Right hindlimb (tissue), 1 donor: Measurements from ENCODE around the gene NRP2.

Experiments used
- DNase-seq: peaks from one replicate; pipeline ENCODE4 v3.0.0-alpha.2; 2018

The NRP2 gene

DNA sequence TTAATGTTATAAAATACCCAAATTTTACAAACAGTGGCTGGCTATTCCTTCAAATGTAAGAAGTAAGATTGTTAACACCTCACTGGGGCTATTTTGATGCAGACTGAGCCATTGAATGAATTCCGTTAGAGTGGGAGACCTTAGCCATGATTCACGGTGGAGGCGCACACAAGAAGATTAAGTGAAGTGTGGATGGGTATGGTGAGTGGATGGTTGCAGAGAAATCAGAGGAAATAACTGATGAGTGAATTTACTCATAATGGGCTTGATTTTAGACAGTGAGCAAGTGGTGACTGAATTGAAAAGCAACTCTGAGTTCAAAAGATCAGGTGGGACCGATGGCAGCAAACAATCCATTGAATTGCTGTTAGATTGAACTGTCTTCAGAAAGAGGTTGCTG lies 75.0 kb downstream of the NRP2 start:
- DNase-seq, result no peak

DNA sequence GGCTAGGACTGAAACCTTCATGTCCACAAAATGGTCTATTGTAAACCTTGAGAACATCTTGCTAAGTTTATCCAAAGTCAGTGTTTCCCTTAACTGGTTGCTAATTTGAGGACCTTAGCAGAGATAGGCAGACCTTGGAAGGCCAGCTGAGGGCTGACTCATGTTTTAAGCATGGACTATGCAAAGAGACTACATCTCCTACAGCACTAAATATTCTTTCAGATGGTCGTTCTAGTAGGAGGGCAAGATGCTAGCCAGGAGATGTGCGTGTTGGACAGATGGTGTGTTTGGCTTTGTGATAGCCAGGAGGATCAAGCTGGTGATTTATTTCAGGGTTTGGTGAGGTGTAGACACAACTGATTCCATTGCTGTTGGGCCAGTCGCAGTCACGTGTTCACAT lies 75.8 kb downstream of the NRP2 start:
- DNase-seq, result no peak

DNA sequence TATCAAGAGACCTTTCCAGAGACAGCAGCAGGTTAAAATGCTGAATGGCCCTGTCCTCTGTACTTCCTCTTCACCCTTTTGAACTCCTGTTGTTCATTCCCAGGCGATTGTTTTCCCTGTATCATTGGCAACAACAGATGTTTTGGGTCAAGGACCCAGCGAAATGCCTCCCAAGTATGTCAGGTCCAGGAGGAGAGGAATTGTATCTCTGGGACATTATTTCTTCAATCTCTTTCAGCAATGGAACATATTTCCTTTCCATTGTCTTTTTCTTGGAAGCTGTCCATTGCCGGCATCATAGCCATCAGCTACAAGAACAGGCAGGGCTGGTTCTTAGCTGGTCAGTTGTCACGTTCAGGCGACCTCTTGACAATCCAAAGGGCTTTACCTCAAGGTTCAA lies 76.2 kb downstream of the NRP2 start:
- no peak for DNase-seq

DNA sequence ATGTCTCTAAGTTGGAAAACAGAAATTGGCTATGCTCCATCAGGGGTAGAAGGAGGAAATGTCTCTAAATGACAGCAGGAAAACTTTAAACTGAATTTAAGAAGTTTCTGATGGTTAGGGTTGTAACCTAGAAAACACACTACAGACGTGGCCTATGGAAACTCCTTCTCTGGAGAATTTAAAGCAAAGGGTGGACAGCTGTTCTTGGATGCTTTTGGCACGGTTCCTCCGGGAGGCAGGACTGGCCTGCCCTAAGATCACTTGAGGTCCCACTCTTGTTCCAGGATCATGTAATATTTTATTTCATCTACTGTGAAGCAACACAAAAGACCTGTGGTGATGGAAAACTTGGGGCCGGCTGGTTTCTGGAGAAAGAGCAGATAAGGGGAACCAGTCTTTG lies 77.0 kb downstream of the NRP2 start:
- DNase-seq, result no peak

DNA sequence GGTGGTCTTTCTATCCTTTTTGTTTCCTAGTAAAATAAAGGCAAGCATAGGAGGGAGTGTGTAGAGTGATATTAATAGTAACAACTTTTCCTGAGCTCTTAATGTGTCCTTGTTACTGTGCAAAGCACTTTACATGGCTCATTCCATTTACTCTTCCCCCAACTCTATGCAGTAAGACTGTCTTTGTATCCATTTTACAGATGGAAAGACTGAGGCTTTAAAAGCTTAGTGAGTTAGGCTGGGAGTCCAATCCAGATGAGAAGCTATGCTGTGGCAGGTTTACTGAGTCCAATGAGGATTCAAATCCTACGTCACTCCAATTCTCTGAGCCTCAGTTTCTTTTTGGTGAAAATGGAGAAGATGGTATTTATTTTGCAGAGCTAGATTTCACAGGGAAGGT lies 77.4 kb downstream of the NRP2 start:
- DNase-seq, result no peak

DNA sequence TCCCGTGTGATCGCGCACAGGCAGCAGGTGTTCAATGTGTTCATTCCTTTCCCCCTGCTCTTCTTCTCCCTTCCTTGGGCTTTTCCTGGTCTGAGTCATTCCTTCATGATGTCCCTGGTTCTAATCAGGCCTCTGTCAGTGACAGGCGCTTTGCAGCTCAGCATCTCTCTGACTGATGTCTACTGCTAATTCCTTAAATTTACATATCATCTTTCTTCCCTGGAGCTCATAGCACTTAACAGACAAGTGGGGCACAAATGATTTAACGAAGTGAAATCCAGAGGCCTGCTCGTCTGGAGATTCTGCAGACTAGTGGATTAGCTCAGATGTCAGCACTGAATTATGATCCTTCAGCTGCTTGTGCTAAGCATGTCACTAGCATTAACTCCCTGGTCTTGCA lies 77.9 kb downstream of the NRP2 start:
- no peak for DNase-seq

DNA sequence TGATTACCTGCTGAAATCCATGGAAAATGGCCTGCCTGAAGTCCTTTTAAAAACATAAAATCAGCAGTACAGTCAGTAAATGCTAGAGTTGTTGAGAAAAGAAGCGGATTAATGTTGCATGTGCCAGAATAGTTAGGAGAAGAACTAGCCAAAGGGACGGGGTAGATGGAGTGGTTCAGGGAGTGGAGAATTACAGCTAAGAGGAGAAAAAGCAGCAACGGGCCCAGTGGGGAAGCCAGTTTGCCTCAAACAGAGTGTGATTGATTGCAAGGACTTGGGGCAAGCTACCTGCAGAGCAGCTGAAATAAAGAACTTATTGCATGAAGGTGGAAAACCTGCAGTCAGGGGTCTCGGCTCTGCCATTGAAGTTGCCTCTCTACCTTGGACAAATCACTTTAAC lies 79.1 kb downstream of the NRP2 start:
- DNase-seq, result no peak

DNA sequence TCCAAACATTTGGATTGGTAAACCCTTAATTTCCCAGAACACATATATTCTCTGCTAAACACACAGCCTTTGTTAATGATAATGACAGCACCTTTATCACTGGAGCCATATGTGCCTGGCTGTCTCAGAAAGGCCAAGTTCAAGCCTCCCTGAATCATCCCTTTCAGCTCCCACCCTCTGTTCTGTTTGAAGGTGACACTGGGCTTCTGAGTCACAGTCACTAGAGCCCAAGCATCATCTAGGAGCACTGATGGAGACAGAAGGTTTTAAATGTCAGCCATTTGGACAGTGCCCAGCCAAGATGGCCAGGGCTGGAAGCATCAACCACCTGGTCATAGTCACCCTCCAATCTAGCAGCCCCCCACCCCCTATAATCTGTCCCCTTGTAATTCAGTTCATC lies 80.6 kb downstream of the NRP2 start:
- no peak for DNase-seq

DNA sequence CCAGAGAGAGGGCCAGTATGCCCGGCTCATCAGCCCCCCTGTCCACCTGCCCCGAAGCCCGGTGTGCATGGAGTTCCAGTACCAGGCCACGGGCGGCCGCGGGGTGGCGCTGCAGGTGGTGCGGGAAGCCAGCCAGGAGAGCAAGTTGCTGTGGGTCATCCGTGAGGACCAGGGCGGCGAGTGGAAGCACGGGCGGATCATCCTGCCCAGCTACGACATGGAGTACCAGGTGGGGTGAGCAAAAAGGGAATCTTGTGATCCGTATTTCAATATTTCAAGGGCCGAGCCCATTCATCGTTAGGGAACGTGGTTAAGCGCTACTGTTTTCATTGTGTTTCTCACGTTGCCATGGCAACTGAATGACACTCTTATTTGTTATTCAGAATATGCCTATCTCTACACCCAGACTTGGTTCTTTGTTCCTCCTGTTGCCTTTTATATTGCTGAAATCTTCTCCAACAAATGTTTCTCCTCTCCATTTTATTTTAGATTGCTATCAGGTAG lies 81.5 kb downstream of the NRP2 start:
- peak; percentile 57 for DNase-seq

DNA sequence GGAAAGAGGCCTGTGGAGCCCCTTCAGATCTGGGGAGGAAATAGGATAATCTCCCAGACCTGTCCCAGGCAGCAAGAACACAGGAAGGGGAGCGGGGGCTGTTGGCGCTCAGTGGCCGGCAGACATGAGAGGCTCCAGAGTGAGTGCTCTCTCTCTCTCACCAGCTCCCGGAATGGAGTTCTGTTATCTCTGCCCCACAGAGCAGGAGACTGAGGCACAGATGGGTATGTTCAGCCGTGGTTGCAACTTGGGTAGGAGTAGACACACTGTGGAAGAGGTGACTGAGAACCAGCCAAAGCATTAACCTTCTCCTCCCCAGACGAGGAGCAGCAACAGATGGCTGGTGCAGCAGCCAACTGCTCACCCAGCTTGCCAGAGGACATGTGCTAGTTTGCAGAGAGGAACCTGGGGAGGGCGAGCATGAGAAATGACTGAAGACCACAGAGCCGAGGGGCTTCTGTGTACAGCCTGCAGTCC lies 82.0 kb downstream of the NRP2 start:
- DNase-seq, result no peak

DNA sequence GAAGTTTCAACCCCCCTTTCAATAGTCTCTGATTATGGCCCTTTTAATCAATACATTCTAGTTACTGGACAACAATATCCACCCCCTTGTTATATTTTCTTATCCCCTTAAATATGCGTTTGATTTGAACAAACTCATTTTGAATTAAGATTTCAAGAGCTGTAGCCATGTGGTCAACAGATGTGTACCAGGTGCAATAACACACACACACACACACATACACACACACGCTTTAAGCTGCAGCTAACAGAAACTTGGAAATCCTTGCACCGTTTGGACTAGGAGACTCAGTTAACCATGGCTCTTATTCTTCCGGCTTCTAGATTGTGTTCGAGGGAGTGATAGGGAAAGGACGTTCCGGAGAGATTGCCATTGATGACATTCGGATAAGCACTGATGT lies 82.8 kb downstream of the NRP2 start:
- no peak for DNase-seq

DNA sequence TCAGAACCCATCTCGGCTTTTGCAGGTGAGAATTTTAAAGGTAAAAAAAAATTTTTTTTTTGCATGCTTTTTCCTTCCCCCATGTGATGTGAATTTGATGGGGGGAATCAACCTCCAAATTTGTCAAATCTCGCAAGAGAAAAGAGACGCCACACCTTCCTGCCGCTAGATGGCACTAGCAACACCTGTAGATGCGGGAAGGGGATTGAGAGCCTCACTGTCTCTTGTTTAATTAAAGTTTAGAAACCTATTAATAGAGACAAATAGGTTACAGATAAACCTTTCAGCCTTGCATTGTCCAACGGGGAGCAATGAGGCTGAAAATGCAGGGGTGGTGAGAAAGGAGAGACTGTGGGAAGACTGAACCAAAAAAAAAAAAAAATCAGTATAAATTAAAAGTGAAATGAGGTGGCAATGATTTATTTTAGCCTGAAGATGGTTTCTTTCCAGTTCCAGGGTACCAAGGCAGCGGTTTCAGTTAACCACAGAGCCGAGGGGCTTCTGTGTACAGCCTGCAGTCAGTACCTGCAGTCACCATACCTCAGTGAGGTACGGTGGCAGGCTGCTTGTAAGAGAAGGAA lies 84.6 kb downstream of the NRP2 start:
- DNase-seq, result peak; percentile 60

DNA sequence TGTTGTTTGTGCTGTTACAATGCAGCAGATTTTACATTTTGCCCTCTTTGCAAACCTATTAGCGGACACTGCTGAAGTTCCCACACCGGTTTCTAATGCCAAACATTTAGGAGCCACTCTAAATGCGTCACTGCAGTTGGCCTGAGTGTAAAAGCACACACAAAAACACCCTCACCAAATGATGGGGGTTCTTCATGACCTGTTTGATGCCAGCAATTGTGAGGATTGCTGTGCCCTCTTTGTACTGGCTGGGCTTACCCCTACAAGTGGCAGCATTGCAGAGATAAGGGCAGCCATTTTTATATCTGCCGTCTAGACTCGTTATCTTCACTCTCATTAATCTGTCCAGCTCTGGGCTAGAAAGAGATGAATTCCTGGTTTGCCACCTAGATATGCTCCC lies 85.3 kb downstream of the NRP2 start:
- no peak for DNase-seq

DNA sequence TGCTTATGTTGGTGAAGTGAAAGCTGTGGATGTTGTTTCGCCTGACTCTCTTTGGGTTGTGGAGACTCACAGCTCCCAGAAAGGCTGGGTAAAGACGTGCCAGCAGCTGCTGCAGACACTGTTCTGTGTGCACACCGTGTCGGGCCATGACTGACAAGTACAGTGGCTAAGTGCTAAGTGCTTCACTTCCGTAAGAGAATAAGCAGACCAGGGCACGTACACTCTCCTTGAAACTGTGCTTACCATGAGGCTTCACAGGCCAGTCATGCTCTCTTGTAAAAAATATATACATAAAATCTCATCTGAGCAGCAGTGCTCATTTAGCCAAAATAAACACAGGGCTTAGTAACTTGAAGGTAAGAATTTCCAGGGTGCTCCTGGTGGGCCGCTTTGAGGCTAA lies 86.0 kb downstream of the NRP2 start:
- DNase-seq, result no peak

DNA sequence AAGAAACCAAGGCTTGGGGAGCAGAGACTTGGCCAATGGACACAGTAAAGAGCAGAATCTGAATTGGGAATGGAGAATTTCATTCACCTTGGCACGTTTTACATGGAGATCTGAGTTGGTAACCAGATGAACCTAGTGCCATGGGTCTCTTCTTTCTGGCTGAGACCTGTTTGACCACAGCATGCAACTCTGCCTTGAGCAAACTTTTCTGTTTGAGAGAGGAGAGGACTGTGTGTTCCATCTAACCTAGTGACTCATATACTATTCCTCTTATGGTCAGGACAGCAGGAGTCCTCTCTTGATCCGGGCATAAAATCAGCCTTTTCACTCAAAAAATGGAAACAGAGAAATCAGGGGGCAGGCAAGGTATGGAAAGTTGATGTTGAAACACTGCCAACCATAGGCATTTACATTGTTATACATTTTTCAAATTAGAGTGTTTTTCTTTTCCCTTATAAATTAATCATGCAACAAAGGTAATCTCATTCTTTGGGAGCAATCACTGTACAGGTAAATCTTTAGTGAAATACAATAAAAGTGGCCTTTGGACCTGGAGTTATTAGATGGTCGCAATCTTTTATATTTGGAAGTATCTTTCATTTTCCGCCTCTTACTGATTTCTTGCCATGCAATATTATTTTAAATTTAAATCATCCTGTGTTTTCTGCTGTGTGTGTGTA lies 86.7 kb downstream of the NRP2 start:
- no peak for DNase-seq

DNA sequence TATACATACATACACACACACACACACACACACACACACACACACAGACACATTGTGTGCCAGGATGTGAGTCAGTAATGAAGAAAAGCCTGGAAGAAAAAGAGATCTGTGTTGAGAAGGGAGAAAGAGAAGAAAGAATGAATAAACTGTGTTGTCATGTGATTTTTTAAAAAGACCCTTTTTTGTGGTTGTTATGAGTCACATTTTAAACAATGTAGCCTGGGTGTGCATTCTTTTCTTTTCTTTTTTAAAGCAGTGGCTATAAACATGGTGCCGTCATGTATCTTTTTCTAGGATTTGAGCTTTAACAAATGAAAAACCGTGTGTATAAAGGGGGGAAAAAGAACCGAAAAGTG lies 87.2 kb downstream of the NRP2 start:
- DNase-seq, result no peak

DNA sequence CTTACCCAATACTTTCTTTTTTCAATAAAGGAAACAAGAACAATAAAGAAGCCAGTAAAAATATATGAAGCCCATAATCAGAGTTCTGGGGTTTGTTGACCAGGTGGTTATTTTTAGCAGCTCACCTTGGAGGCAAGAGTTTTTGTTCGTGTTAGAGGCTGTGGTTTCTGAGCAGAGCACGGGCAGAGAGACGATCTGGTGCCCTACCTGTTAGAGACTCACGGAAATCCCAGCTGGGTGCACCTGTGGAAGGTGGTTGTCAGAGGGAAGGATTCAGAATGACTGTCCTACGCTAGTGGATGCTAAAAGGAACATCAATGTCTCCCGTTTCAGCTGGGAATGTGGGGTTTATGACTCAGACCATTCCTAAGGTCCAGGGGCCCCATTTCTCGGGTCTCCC lies 87.6 kb downstream of the NRP2 start:
- no peak for DNase-seq

DNA sequence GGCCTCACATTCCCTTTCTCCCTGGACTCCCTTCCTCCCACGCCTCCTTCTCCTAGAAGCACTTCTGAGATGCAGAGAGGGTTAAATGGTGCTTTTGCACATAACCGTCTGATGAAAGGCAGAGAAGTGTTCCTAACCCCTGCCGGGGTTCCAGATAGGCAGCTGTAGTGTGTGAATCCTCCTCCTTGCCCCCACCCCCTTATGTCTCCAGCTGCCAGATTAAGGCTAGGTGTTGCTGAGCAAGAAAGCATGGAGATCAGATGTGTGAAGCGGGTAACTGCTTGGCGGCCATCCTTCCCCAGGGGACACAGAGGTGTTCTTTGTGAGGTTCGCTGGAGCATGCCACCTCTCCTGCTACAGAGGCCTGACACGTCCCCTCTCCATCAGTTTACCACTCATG lies 88.3 kb downstream of the NRP2 start:
- DNase-seq, result no peak

DNA sequence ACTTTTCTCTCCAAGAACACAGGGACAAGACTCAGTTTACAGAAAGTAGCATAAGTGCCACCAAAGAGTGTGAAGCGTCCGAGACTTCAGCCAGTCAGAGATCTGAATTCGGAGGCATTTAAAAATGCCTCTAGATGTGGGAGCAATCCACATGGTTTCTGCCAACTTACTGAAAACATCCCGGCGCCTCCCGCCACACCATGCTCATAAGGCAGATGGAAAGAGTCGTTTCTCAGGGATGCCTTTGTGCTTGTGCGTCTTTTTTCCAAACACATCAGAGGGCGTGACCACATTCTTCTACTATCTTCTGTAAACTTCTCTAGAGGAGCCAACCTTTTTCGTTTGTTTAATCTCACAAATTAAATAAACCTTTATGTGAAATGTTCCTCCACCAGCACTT lies 88.7 kb downstream of the NRP2 start:
- DNase-seq, result no peak

DNA sequence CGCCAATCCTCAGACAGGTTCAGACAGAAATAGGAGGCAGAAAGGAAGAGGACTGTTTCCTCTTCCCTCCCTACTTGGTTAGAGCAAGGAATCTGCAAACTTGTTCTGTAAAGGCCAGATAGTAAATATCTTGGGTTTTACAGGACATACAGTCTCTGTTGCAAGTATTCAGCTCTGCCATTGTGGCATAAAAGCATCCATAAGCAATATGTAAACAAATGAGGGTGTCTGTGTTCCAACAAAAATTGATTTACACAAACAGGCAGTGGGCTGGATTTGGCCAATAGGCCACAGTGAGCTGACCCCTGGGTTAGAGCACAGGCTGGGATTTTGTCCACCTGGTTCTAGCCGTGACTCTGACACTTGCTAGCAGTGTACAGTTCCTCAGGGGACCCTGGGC lies 89.4 kb downstream of the NRP2 start:
- no peak for DNase-seq

DNA sequence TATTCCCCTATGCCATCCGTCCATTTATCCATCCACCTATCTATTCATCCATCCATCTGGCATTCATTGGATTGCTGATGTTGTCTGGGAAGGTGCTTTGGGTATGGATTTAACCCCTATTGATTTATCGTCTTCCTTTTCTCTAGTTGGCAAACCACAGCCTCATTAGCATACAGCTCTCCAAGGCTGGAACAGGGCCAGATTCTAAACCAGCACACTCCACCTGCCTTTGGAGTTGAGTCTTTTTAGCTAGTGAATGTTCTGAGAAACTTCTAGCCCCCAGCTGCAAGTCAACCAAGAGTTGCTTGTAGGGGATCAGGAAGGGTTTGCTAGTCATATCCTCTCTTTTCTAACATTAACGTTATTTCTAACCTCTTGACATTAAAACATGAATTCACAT lies 90.7 kb downstream of the NRP2 start:
- no peak for DNase-seq

DNA sequence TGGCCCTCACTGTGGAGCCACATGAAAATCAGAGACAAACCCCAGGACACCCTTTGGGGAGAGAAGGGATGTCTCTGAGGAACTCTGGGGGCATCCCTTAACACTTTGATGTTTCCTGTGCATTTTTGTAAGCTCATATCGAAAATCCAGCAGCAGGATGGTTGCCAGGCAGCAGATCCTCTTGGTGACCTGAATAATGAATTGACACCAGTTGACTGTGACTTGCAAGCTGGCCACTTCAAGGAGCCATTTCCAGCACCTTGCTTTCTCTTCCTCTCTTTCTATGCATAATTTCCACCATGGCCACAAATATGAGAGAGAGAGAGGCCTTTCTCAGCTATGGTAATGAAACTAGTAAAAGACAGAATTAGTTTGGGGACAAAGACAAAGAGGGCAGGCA lies 91.7 kb downstream of the NRP2 start:
- no peak for DNase-seq

DNA sequence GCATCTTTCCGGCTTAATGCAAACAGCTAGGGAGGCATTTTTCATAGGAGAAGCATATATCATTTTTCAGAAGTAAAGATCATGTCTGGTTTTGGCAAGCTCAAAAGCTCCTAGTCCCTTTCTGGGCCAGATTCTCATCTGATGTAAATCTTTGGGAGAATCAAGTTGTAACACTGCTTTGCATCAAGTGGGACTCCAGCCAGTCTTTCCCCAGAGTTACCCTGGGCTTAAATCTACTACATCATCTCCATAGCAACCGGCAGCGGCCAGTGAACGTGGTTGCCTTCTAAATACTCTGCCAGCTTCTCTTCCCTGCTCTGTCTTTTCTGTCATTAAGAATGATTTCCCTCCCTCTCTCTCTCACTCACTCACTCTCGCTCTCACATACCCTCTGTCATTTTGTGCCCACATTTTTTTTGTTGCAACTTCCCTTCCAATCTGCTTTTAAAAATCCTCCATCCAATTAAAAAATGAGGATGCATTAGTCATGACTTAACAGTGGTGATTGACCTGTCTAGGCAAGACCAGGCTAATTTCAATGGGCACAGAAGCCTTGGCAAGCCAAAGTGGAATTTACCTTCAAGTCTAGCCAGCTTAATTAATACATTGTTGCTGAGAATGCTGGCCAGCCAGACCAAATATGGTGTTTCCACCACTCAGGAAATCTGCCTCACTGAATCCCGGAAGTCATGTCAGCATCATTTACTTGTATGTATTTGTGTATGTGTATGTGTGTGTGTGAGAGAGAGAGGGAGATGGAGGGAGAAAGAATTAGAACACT lies 93.0 kb downstream of the NRP2 start:
- peak; percentile 82 for DNase-seq

DNA sequence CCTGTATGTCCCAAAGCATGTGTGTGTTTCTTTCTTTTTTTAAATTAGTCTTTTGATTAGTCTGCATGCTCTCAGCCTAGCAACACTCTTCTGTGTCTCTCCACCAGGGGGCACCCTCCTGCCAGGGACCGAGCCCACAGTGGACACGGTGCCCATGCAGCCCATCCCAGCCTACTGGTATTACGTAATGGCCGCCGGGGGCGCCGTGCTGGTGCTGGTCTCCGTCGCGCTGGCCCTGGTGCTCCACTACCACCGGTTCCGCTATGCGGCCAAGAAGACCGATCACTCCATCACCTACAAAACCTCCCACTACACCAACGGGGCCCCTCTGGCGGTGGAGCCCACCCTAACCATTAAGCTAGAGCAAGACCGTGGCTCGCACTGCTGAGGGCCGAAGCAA lies 93.8 kb downstream of the NRP2 start:
- DNase-seq, result no peak
